Activated CD4-positive, alpha-beta T cell treated with anti-CD3 and anti-CD28 coated beads for 36 hours (primary cell): ENCODE data around the gene CIZ1. TPM values are rescaled to one million over a fixed set of nuclear protein-coding genes. Genes with fewer than 3 reads are reported as not detected.

ENCODE experiments used
- ATAC-seq: fragments of 200-7000 bp; cut with Tn5 transposase; one replicate; pipeline ENCODE4 v1.10.0; 2021; ENCODE audit warnings: mild to moderate bottlenecking, moderate library complexity
- CTCF ChIA-PET: fragments of 350-600 bp; sonication (Branson Sonifier 250); formaldehyde crosslinking; loops from one replicate; lab custom pipeline; 2021; ENCODE audit warnings: antibody characterized with exemption; lab: Charles Lee
- POLR2A ChIA-PET: fragments of 350-600 bp; sonication (Branson Sonifier 250); formaldehyde crosslinking; loops from one replicate; lab custom pipeline; 2021; ENCODE audit warnings: antibody characterized with exemption, inconsistent platforms; lab: Charles Lee
- DNase-seq: peaks from one replicate; pipeline ENCODE4 v3.0.0-alpha.2; 2020
- H3K27ac Mint-ChIP-seq: one replicate; pipeline ENCODE4 v1.8.0; 2021; ENCODE audit warnings: mixed read lengths
- H3K27me3 Mint-ChIP-seq: one replicate; pipeline ENCODE4 v1.8.0; 2021; ENCODE audit warnings: mixed read lengths
- H3K36me3 Mint-ChIP-seq: one replicate; pipeline ENCODE4 v1.8.0; 2021; ENCODE audit warnings: low read depth, mixed read lengths
- H3K4me1 Mint-ChIP-seq: one replicate; pipeline ENCODE4 v1.8.0; 2021; ENCODE audit warnings: mixed read lengths
- H3K4me3 Mint-ChIP-seq: one replicate; pipeline ENCODE4 v1.8.0; 2021; ENCODE audit warnings: mild to moderate bottlenecking, moderate library complexity, mixed read lengths
- H3K9me3 Mint-ChIP-seq: one replicate; pipeline ENCODE4 v1.8.0; 2021; ENCODE audit warnings: low read depth, mixed read lengths
- intact Hi-C, 2 experiments: fragments of 100-400 bp; cut with DNase I in 1 of 2; cut with micrococcal nuclease in 1 of 2; formaldehyde crosslinking; loops; one replicate each; pipeline versions ENCODE4 v1.14.2 to v1.15.1; 2022 to 2024; cut with DNase I, micrococcal nuclease
- total RNA-seq, 2 experiments: library from RNA; stranded (reverse); gene quantifications; one replicate each; pipeline ENCODE4 v1.2.3, GENCODE V29; 2021

The CIZ1 gene
- total RNA-seq, 2 experiments from 2014 or later = 79.5 to 110 TPM

GRCh38 chr9:128149951-128150593, 41.3 kb downstream of the CIZ1 start:
- no peak for ATAC-seq
- H3K4me3 Mint-ChIP-seq = no peak overlapping the region

GRCh38 chr9:128149001-128149701, 42.2 kb downstream of the CIZ1 start, which contains the start of gene LCN2:
LCN2 (plus strand) TSS chr9:128149453; CDS start chr9:128149526, 73 bp downstream.
- H3K4me3 Mint-ChIP-seq = no peak within 1 kb of the TSS
- POLR2A ChIA-PET = interaction anchor here (0.5 kb wide), 1 partner anchor 37 kb away, joined by 6 read pairs; no protein-coding TSS in a partner anchor
- no peak within 1 kb of the TSS for H3K27ac Mint-ChIP-seq
- H3K4me1 Mint-ChIP-seq = no peaks in the 10 kb centered on the region
- no peaks in the 10 kb centered on the region for H3K36me3 Mint-ChIP-seq
- H3K27me3 Mint-ChIP-seq = no peaks in the 10 kb centered on the region
- H3K9me3 Mint-ChIP-seq = no peaks in the 10 kb centered on the region
- no peak for ATAC-seq
- CTCF ChIA-PET = interaction anchor here (0.6 to 1.2 kb wide), 2 partner anchors 32 to 42 kb away, joined by 3 read pairs; no protein-coding TSS in a partner anchor
- no peak for DNase-seq
- intact Hi-C loops = no loop called here

More at GRCh38 chr9:128149951-128150593, 41.3 kb downstream of the CIZ1 start:
- no peak for DNase-seq
- CTCF ChIA-PET = interaction anchor here (0.6 to 1.8 kb wide), 5 partner anchors 9 to 43 kb away, joined by 3 to 8 read pairs (median 3); partner anchors contain the start of gene BBLN
- no peaks in the 10 kb centered on the region for H3K36me3 Mint-ChIP-seq
- intact Hi-C loops = no loop called here
- H3K4me1 Mint-ChIP-seq = no peaks in the 10 kb centered on the region
- no peaks in the 10 kb centered on the region for H3K27me3 Mint-ChIP-seq
- POLR2A ChIA-PET = no interaction called here
- H3K9me3 Mint-ChIP-seq = no peaks in the 10 kb centered on the region
- H3K27ac Mint-ChIP-seq = no peak overlapping the region

- CTCF ChIA-PET = no interaction called here
- intact Hi-C loops = no loop called here
- Mint-ChIP-seq H3K9me3 (no peaks in the 10 kb centered on the region), H3K27ac (no peak overlapping the region), H3K36me3 (no peaks in the 10 kb centered on the region), H3K27me3 (no peaks in the 10 kb centered on the region), H3K4me3 (no peak overlapping the region), H3K4me1 (no peaks in the 10 kb centered on the region)
- DNase-seq (no peak), ATAC-seq (no peak)
- POLR2A ChIA-PET = interaction anchor here (0.5 kb wide), 1 partner anchor 38 kb away, joined by 6 read pairs; no protein-coding TSS in a partner anchor
Observed at GRCh38 chr9:128148509-128149000, 42.8 kb downstream of the CIZ1 start.

- CTCF ChIA-PET = interaction anchor here (1.0 kb wide), 1 partner anchor 10 kb away, joined by 4 read pairs; no protein-coding TSS in a partner anchor
- no peaks in the 10 kb centered on the region for H3K36me3 Mint-ChIP-seq
- DNase-seq (no peak), ATAC-seq (no peak)
- H3K27me3 Mint-ChIP-seq = no peaks in the 10 kb centered on the region
- no peak overlapping the region for H3K27ac Mint-ChIP-seq
- POLR2A ChIA-PET = no interaction called here
- H3K9me3 Mint-ChIP-seq = no peaks in the 10 kb centered on the region
- intact Hi-C loops = no loop called here
- peaks cover 9% of the 10 kb centered on the region for H3K4me1 Mint-ChIP-seq
- H3K4me3 Mint-ChIP-seq = no peak overlapping the region
Observed at GRCh38 chr9:128146591-128147120, 44.7 kb downstream of the CIZ1 start.

GRCh38 chr9:128145951-128146351, 45.4 kb downstream of the CIZ1 start:
- ATAC-seq = no peak
- Mint-ChIP-seq H3K9me3 (no peaks in the 10 kb centered on the region), H3K4me3 (no peak overlapping the region), H3K36me3 (no peaks in the 10 kb centered on the region), H3K27me3 (no peaks in the 10 kb centered on the region), H3K27ac (no peak overlapping the region), H3K4me1 (peaks cover 9% of the 10 kb centered on the region)
- no peak for DNase-seq
- POLR2A ChIA-PET = no interaction called here
- CTCF ChIA-PET = interaction anchor here (1.0 kb wide), 1 partner anchor 11 kb away, joined by 4 read pairs; no protein-coding TSS in a partner anchor
- intact Hi-C loops = no loop called here

- Mint-ChIP-seq H3K27ac (no peak overlapping the region), H3K27me3 (no peaks in the 10 kb centered on the region), H3K36me3 (no peaks in the 10 kb centered on the region), H3K4me1 (peaks cover 9% of the 10 kb centered on the region), H3K9me3 (no peaks in the 10 kb centered on the region), H3K4me3 (no peak overlapping the region)
- CTCF ChIA-PET = no interaction called here
- POLR2A ChIA-PET = no interaction called here
- ATAC-seq (no peak), DNase-seq (no peak)
- intact Hi-C loops = no loop called here
Observed at GRCh38 chr9:128145536-128145935, 45.8 kb downstream of the CIZ1 start.

GRCh38 chr9:128144239-128145181, 46.9 kb downstream of the CIZ1 start:
- H3K36me3 Mint-ChIP-seq = no peaks in the 10 kb centered on the region
- intact Hi-C loops = no loop called here
- H3K9me3 Mint-ChIP-seq = no peaks in the 10 kb centered on the region
- no peak overlapping the region for H3K4me3 Mint-ChIP-seq
- no peaks in the 10 kb centered on the region for H3K27me3 Mint-ChIP-seq
- ChIA-PET CTCF (no interaction called here), POLR2A (no interaction called here)
- no peak for DNase-seq
- H3K27ac Mint-ChIP-seq = no peak overlapping the region
- peaks cover 9% of the 10 kb centered on the region for H3K4me1 Mint-ChIP-seq
- ATAC-seq = no peak

- ATAC-seq (no peak), DNase-seq (no peak)
- Mint-ChIP-seq H3K9me3 (no peaks in the 10 kb centered on the region), H3K36me3 (no peaks in the 10 kb centered on the region), H3K27me3 (no peaks in the 10 kb centered on the region), H3K4me3 (no peak overlapping the region), H3K27ac (no peak overlapping the region), H3K4me1 (peaks cover 9% of the 10 kb centered on the region)
- ChIA-PET CTCF (interaction anchor here (0.7 to 2.4 kb wide), 2 partner anchors 19 to 91 kb away, joined by 3 to 6 read pairs; no protein-coding TSS in a partner anchor), POLR2A (interaction anchor here (0.5 kb wide), 1 partner anchor 158 kb away, joined by 3 read pairs; no protein-coding TSS in a partner anchor)
- intact Hi-C loops = no loop called here
Observed at GRCh38 chr9:128143525-128144238, 47.7 kb downstream of the CIZ1 start.

GRCh38 chr9:128142596-128142995, 48.8 kb downstream of the CIZ1 start:
- Mint-ChIP-seq H3K27me3 (no peaks in the 10 kb centered on the region), H3K4me1 (peaks cover 9% of the 10 kb centered on the region), H3K9me3 (no peaks in the 10 kb centered on the region), H3K27ac (no peak overlapping the region), H3K36me3 (no peaks in the 10 kb centered on the region), H3K4me3 (no peak overlapping the region)
- no peak for DNase-seq
- POLR2A ChIA-PET = no interaction called here
- ATAC-seq = no peak
- CTCF ChIA-PET = interaction anchor here (0.6 to 2.4 kb wide), 2 partner anchors 18 to 25 kb away, joined by 3 to 6 read pairs; no protein-coding TSS in a partner anchor
- intact Hi-C loops = no loop called here

- Mint-ChIP-seq H3K4me3 (no peak overlapping the region), H3K27me3 (no peaks in the 10 kb centered on the region), H3K4me1 (peaks cover 9% of the 10 kb centered on the region), H3K9me3 (no peaks in the 10 kb centered on the region), H3K27ac (peak overlapping the region; percentile 75), H3K36me3 (no peaks in the 10 kb centered on the region)
- intact Hi-C loops = no loop called here
- POLR2A ChIA-PET = no interaction called here
- peak; percentile 74 for ATAC-seq
- DNase-seq = peak; percentile 20
- CTCF ChIA-PET = interaction anchor here (0.6 to 2.4 kb wide), 3 partner anchors 9 to 25 kb away, joined by 3 to 6 read pairs (median 3); no protein-coding TSS in a partner anchor
Observed at GRCh38 chr9:128142061-128142460, 49.3 kb downstream of the CIZ1 start.
